ENCODE results near the gene SETD2.

- no peak for TF ChIP-seq CTCF (IDR thresholded peaks at IDR 0.05)
- no peak for TF ChIP-seq POLR2A (IDR thresholded peaks at IDR 0.05)
Measured at GRCh38 chr3:47096959-47097358, 67.0 kb downstream of the SETD2 start.

All from sigmoid colon (tissue), 3 donors.